Heart left ventricle (tissue), 16 donors: ENCODE data around the gene LCE5A. TPM values are rescaled to one million over a fixed set of nuclear protein-coding genes. Genes with fewer than 3 reads are reported as not detected.

Source experiments
- ATAC-seq, 4 donors: fragments of 200-7000 bp; cut with Tn5 transposase; one replicate each; pipeline ENCODE4 v1.9.1; 2020 to 2022; ENCODE audit warnings: moderate library complexity in 4 of 4, mild to moderate bottlenecking in 3 of 4, moderate number of reproducible peaks in 1 of 4
- DNase-seq, 5 donors: peaks; one replicate each; pipeline ENCODE4 v3.0.0-alpha.2; 2020
- H3K27ac ChIP-seq, 12 donors: fragments of 200-600 bp; sonication (generic) in 4 of 12; one replicate each; pipeline versions ENCODE4 v1.5.0 to v1.8.0; 2016 to 2022; ENCODE audit warnings: mild to moderate bottlenecking in 2 of 12
- H3K27me3 ChIP-seq, 9 donors: fragments of 200-600 bp; sonication (generic) in 2 of 9; one replicate each; pipeline versions ENCODE4 v1.5.1 to v1.8.0; 2016 to 2022; ENCODE audit warnings: mild to moderate bottlenecking in 3 of 9
- H3K36me3 ChIP-seq, 9 donors: fragments of 200-600 bp; sonication (generic) in 2 of 9; one replicate each; pipeline versions ENCODE4 v1.5.0 to v1.8.0; 2018 to 2022; ENCODE audit warnings: mild to moderate bottlenecking in 2 of 9
- H3K4me1 ChIP-seq, 12 donors: fragments of 200-600 bp; sonication (generic) in 4 of 12; one replicate each; pipeline versions ENCODE4 v1.5.0 to v1.8.0; 2016 to 2022; ENCODE audit warnings: mild to moderate bottlenecking in 3 of 12
- H3K4me3 ChIP-seq, 12 donors: fragments of 200-600 bp; sonication (generic) in 4 of 12; one replicate each; pipeline versions ENCODE4 v1.5.0 to v1.8.0; 2017 to 2022; ENCODE audit warnings: mild to moderate bottlenecking in 9 of 12, moderate library complexity in 4 of 12
- H3K9me3 ChIP-seq, 12 donors: fragments of 200-600 bp; sonication (generic) in 4 of 12; one replicate each; pipeline versions ENCODE4 v1.5.0 to v1.8.0; 2016 to 2022; ENCODE audit warnings: mild to moderate bottlenecking in 1 of 12
- POLR2A ChIP-seq, 2 donors: fragments of 450-650 bp; IDR thresholded peaks; one replicate each; pipeline ENCODE4 v1.6.1; 2017; ENCODE audit warnings: antibody characterized with exemption in 2 of 2, mild to moderate bottlenecking in 2 of 2, moderate library complexity in 2 of 2
- WGBS, 4 donors: extraction: QIAGEN DNeasy Blood & Tissue Kit in 2 of 4; methylation state at CpG; one replicate each; pipeline versions ENCODE4 v1.1.5 to v1.1.7; 2013 to 2018; 5-methylcytosine and 5-hydroxymethylcytosine counted together
- intact Hi-C, 10 donors: fragments of 100-400 bp; cut with DNase I; formaldehyde crosslinking; loops; one replicate each; pipeline versions ENCODE4 v1.11.1 to v1.14.2; 2022
- polyA plus RNA-seq, 2 donors: library from polyadenylated mRNA; stranded (reverse); fragments of 200-250 nt; gene quantifications; one replicate each; pipeline ENCODE4 v1.2.3, GENCODE V29; 2013
- total RNA-seq, 9 donors: library from RNA; depleted of rRNA in 2 of 9; stranded (reverse); fragments of >200 nt in 2 of 9; fragmentation: NEBNext Ultra II Directional in 3 of 9; extraction: Animal tissue kit (Norgen Biotek cat#: 25700) in 3 of 9; gene quantifications; one replicate each; pipeline versions ENCODE4 v1.1.0 to v1.2.4, GENCODE V29; 2016 to 2023
- TF ChIP-seq, protein P1 (sequence below), 12 donors: fragments of 200-600 bp; sonication (generic) in 4 of 12; IDR thresholded peaks; one replicate each; pipeline versions ENCODE4 v1.5.0 to v1.8.0; 2018 to 2022; ENCODE audit warnings: antibody characterized with exemption in 12 of 12, mild to moderate bottlenecking in 5 of 12
- donor health status: ischemic (EF 13 %, LVEDD 7.1; RV severe dilation, severe dysfunction).
- donor health status: healthy with polysubstance abuse.
- donor health status: DM: no; HTN: yes; CAD: no.
- donor health status: DM: no; HTN: no; CAD: no.
- donor health status: ischemic (EF 25% LVEDD 6.9; RV normal size, moderate dysfunction).
- donor health status: ischemic (EF 25% LVEDD 5.7; RV mildly dilated, moderate dysfunction).
- donor health status: healthy.
- donor health status: DM: yes; HTN: yes; CAD: no.
- donor health status: ischemic (EF 35%, LVEDD 5.7; RV mildly dilated, moderate dysfunction).
- donor health status: nonischemic (EF 11% LVEDD 7.7; RV severe dilation, severe dysfunction).
- donor health status: DM: yes; HTN: yes; CAD: no.
- donor health status: PGD.
- donor health status: ischemic (EF 29% LVEDD 5.4; RV normal size, mild dysfunction).
- donor health status: nonischemic (EF 23%, LVEDD 6.1; RV moderate dilation, normal function).

LCE5A gene
- total and polyA plus RNA-seq, 11 donors: not detected

DNA sequence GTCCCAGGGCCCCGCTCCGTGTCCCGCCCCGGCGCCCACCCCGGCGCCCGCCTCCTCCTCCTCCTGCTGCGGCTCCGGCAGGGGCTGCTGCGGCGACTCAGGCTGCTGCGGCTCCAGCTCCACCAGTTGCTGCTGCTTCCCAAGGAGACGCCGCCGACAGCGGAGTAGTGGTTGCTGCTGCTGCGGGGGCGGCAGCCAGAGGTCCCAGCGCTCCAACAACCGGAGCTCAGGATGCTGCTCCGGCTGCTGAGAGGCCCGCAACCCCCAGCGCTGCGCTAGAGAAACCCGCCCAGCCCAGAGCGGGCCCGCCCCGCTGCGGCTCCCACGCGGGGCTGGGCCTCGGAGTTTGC, 4.8 kb downstream of the LCE5A start:
- no peak for DNase-seq
- WGBS, 4 donors: 1 to 4% (median 2%) methylated on average over 6 to 33 of the region's 33 CpGs
- ATAC-seq: no peak
- H3K9me3 ChIP-seq: no peaks in the 10 kb centered on the region
- peaks cover 9 to 72% (median 35%) of the 10 kb centered on the region in 9 donors for H3K27me3 ChIP-seq
- peaks cover 0 to 10% (median 4%) of the 10 kb centered on the region in 12 donors for H3K4me1 ChIP-seq
- intact Hi-C loops: loop anchor here in 1 of 10 donors (5.0 kb wide), 1 partner anchor 203 kb away; no protein-coding TSS in a partner anchor
- peak overlapping the region in 10 of 12 donors; percentile 16 to 46 (median 24) for H3K4me3 ChIP-seq
- TF ChIP-seq, protein P1, sequence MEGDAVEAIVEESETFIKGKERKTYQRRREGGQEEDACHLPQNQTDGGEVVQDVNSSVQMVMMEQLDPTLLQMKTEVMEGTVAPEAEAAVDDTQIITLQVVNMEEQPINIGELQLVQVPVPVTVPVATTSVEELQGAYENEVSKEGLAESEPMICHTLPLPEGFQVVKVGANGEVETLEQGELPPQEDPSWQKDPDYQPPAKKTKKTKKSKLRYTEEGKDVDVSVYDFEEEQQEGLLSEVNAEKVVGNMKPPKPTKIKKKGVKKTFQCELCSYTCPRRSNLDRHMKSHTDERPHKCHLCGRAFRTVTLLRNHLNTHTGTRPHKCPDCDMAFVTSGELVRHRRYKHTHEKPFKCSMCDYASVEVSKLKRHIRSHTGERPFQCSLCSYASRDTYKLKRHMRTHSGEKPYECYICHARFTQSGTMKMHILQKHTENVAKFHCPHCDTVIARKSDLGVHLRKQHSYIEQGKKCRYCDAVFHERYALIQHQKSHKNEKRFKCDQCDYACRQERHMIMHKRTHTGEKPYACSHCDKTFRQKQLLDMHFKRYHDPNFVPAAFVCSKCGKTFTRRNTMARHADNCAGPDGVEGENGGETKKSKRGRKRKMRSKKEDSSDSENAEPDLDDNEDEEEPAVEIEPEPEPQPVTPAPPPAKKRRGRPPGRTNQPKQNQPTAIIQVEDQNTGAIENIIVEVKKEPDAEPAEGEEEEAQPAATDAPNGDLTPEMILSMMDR (IDR thresholded peaks at IDR 0.05): no peak
- TF ChIP-seq POLR2A (IDR thresholded peaks at IDR 0.05): no peak
- no peaks in the 10 kb centered on the region for H3K36me3 ChIP-seq
- no peak overlapping the region for H3K27ac ChIP-seq

DNA sequence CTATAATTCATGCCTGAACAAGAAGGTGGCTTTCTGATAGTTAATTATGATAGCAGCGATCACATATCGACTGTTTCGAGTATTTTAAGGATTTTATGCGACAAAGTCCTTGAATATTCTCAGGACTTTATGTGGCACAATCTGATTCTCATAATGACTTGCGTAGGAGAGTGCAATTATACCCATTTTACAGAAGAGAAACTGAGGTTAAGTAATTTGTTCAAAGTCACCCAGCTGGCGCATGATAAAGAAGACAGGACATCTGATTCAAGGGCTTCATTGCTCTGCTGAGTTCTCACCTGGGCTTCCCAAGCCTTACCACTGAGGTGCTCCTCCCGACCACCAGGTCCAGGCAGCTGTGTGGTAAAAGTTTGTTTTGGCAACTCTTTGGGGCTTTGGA, 5.5 kb downstream of the LCE5A start:
- Histone ChIP-seq H3K36me3 (no peaks in the 10 kb centered on the region), H3K27me3 (peaks cover 9 to 66% (median 35%) of the 10 kb centered on the region in 9 donors), H3K4me1 (peaks cover 0 to 10% (median 4%) of the 10 kb centered on the region in 12 donors), H3K9me3 (no peaks in the 10 kb centered on the region), H3K27ac (no peak overlapping the region), H3K4me3 (no peak overlapping the region)
- TF ChIP-seq, protein P1 (IDR thresholded peaks at IDR 0.05): no peak
- no peak for TF ChIP-seq POLR2A (IDR thresholded peaks at IDR 0.05)
- intact Hi-C loops: loop anchor here in 1 of 10 donors (5.0 kb wide), 1 partner anchor 204 kb away; no protein-coding TSS in a partner anchor
- DNase-seq (no peak), ATAC-seq (no peak)
- 71 to 81% (median 73%) methylated on average over 7 of the region's 7 CpGs for WGBS, 4 donors

DNA sequence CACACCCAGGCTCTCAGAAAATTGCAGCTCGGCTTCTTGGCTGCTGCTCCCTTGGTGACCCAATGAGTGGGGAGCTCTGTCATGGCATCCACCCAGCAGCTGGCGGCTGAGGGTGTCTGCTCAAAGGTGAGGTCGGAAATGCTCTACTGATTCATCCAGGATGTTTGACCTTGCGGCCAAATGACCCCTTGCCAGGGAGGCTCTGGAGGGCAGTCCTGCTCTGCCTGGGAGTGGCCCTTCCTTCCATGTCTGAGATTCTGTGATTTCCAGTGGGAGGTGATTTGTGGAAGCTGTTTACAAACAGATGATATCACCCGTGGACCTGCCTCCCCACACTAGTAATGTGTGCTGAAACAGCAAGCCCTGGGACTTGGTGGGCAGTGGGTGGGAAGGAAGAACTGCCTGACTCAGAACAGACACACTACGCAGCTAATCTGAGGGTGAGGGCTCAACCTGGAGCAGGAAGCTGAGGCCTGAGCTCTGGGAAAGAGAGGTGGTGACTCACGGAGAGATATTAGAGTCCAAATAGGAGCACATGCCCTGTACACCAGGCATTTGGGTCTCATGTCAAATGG, 6.7 kb downstream of the LCE5A start:
- Histone ChIP-seq H3K27ac (no peak overlapping the region), H3K4me1 (peaks cover 0 to 10% (median 4%) of the 10 kb centered on the region in 12 donors), H3K9me3 (no peaks in the 10 kb centered on the region), H3K4me3 (no peak overlapping the region), H3K36me3 (no peaks in the 10 kb centered on the region), H3K27me3 (peaks cover 9 to 59% (median 29%) of the 10 kb centered on the region in 9 donors)
- TF ChIP-seq, protein P1 (IDR thresholded peaks at IDR 0.05): no peak
- TF ChIP-seq POLR2A (IDR thresholded peaks at IDR 0.05): no peak
- intact Hi-C loops: loop anchor here in 1 of 10 donors (5.0 kb wide), 1 partner anchor 205 kb away; no protein-coding TSS in a partner anchor
- WGBS, 4 donors: 45 to 67% (median 62%) methylated on average over 4 to 7 of the region's 7 CpGs
- ATAC-seq (peak in 3 of 4 donors; percentile 30 to 34 (median 33)), DNase-seq (no peak)

DNA sequence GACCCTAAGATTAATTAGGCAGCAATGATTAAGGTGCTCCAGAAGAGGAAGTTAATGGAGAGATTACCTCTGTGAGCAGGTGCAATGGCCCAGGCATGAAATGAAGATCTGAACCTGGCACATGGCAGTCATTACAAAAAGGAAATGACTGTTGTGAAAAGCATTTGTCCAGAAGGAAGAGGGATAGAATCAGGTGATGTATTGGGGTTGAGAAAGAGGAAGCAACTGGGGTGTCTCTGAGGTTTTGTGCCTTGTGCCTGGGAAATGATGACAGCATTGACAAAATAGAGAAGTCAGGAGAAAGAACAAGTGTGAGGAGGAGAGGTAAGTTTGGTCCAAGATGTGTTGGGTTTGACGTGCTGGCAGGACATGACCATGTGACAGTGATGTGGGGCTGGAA, 9.2 kb downstream of the LCE5A start:
- H3K27ac ChIP-seq: no peak overlapping the region
- peaks cover 8 to 37% (median 19%) of the 10 kb centered on the region in 9 donors for H3K27me3 ChIP-seq
- intact Hi-C loops: loop anchor here in 1 of 10 donors (5.0 kb wide), 1 partner anchor 208 kb away; no protein-coding TSS in a partner anchor
- no peaks in the 10 kb centered on the region for H3K36me3 ChIP-seq
- TF ChIP-seq, protein P1 (IDR thresholded peaks at IDR 0.05): no peak
- no peak for TF ChIP-seq POLR2A (IDR thresholded peaks at IDR 0.05)
- peaks cover 0 to 10% (median 0%) of the 10 kb centered on the region in 12 donors for H3K9me3 ChIP-seq
- H3K4me3 ChIP-seq: no peak overlapping the region
- ATAC-seq (peak in 1 of 4 donors; percentile 20), DNase-seq (no peak)
- H3K4me1 ChIP-seq: peaks cover 0 to 9% (median 4%) of the 10 kb centered on the region in 12 donors
- 31 to 50% (median 43%) methylated on average over 1 of the region's 1 CpG for WGBS, 4 donors
